ENCODE data around the gene SLC4A2.
A peak's percentile ranks its signal among the peaks of the same experiment; 100 is the strongest.

The SLC4A2 gene

GRCh38 chr7:151080522-151081169 is 21.3 kb downstream of the SLC4A2 start, which contains the start of gene FASTK:
TSS of gene FASTK (minus strand) at chr7:151080809. CDS start at chr7:151080766, 43 bp downstream.
- H3K36me3 Mint-ChIP-seq (ENCODE audit: low read depth) = peaks cover 73% of the 10 kb centered on the region
- H3K27ac Mint-ChIP-seq = peak within 1 kb of the TSS; percentile 89
- H3K9me3 Mint-ChIP-seq = no peaks in the 10 kb centered on the region
- intact Hi-C loops (cut with micrococcal nuclease) = loop anchor here (2.0 to 10.0 kb wide), 2 partner anchors 30 to 296 kb away; no protein-coding TSS in a partner anchor
- H3K4me3 Mint-ChIP-seq = peak within 1 kb of the TSS; percentile 86
- H3K27me3 Mint-ChIP-seq = no peaks in the 10 kb centered on the region
- peaks cover 65% of the 10 kb centered on the region for H3K4me1 Mint-ChIP-seq (ENCODE audit: low read depth)

- intact Hi-C loops (cut with micrococcal nuclease) = loop anchor here (2.0 to 10.0 kb wide), 2 partner anchors 29 to 297 kb away; no protein-coding TSS in a partner anchor
- Mint-ChIP-seq H3K27ac (peak overlapping the region; percentile 89), H3K9me3 (no peaks in the 10 kb centered on the region), H3K36me3 (ENCODE audit: low read depth) (peaks cover 65% of the 10 kb centered on the region), H3K27me3 (no peaks in the 10 kb centered on the region), H3K4me3 (peak overlapping the region; percentile 86), H3K4me1 (ENCODE audit: low read depth) (peaks cover 62% of the 10 kb centered on the region)
These were observed 22.0 kb downstream of the SLC4A2 start for GRCh38 chr7:151081170-151082101.

- Mint-ChIP-seq H3K4me3 (peak overlapping the region; percentile 95), H3K27ac (peak overlapping the region; percentile 89), H3K9me3 (no peaks in the 10 kb centered on the region), H3K4me1 (ENCODE audit: low read depth) (peaks cover 60% of the 10 kb centered on the region), H3K27me3 (no peaks in the 10 kb centered on the region), H3K36me3 (ENCODE audit: low read depth) (peaks cover 62% of the 10 kb centered on the region)
- intact Hi-C loops (cut with micrococcal nuclease) = loop anchor here (1.0 to 10.0 kb wide), 2 partner anchors 54 to 298 kb away; partner anchors contain the start of gene ABCB8
These were observed 23.0 kb downstream of the SLC4A2 start for GRCh38 chr7:151082141-151083070.

- Mint-ChIP-seq H3K4me1 (ENCODE audit: low read depth) (peaks cover 57% of the 10 kb centered on the region), H3K36me3 (ENCODE audit: low read depth) (peaks cover 61% of the 10 kb centered on the region), H3K9me3 (no peaks in the 10 kb centered on the region), H3K27me3 (no peaks in the 10 kb centered on the region), H3K4me3 (peak within 1 kb of the TSS; percentile 95), H3K27ac (peak within 1 kb of the TSS; percentile 89)
- intact Hi-C loops (cut with micrococcal nuclease) = loop anchor here (1.0 to 10.0 kb wide), 2 partner anchors 55 to 298 kb away; partner anchors contain the start of gene ABCB8
These were observed 23.9 kb downstream of the SLC4A2 start, which contains the start of gene TMUB1 for GRCh38 chr7:151083071-151083823. TSS of gene TMUB1 (minus strand) at chr7:151083493. CDS start at chr7:151082563, 930 bp downstream.

- peaks cover 58% of the 10 kb centered on the region for H3K4me1 Mint-ChIP-seq (ENCODE audit: low read depth)
- no peaks in the 10 kb centered on the region for H3K9me3 Mint-ChIP-seq
These were observed 24.4 kb downstream of the SLC4A2 start for GRCh38 chr7:151083824-151084160.

GRCh38 chr7:151085329-151085690 is 25.9 kb downstream of the SLC4A2 start:
- Mint-ChIP-seq H3K36me3 (ENCODE audit: low read depth) (peaks cover 60% of the 10 kb centered on the region), H3K9me3 (no peaks in the 10 kb centered on the region), H3K27ac (peak overlapping the region; percentile 86), H3K27me3 (no peaks in the 10 kb centered on the region), H3K4me1 (ENCODE audit: low read depth) (peaks cover 58% of the 10 kb centered on the region), H3K4me3 (peak overlapping the region; percentile 78)
- intact Hi-C loops (cut with micrococcal nuclease) = loop anchor here (10.0 kb wide), 1 partner anchor 301 kb away; no protein-coding TSS in a partner anchor

More at GRCh38 chr7:151083824-151084160, 24.4 kb downstream of the SLC4A2 start:
- Mint-ChIP-seq H3K27ac (peak overlapping the region; percentile 89), H3K4me3 (peak overlapping the region; percentile 95), H3K27me3 (no peaks in the 10 kb centered on the region), H3K36me3 (ENCODE audit: low read depth) (peaks cover 59% of the 10 kb centered on the region)
- intact Hi-C loops (cut with micrococcal nuclease) = loop anchor here (1.0 to 10.0 kb wide), 2 partner anchors 55 to 299 kb away; partner anchors contain the start of gene ABCB8

GRCh38 chr7:151085691-151086620 is 26.6 kb downstream of the SLC4A2 start, which contains the start of gene AGAP3:
TSS of gene AGAP3 (plus strand) at chr7:151086475. CDS start at chr7:151086742, 267 bp downstream.
- Mint-ChIP-seq H3K36me3 (ENCODE audit: low read depth) (peaks cover 60% of the 10 kb centered on the region), H3K27ac (peak within 1 kb of the TSS; percentile 96), H3K9me3 (no peaks in the 10 kb centered on the region), H3K27me3 (no peaks in the 10 kb centered on the region), H3K4me1 (ENCODE audit: low read depth) (peaks cover 63% of the 10 kb centered on the region), H3K4me3 (peak within 1 kb of the TSS; percentile 79)
- intact Hi-C loops (cut with micrococcal nuclease) = loop anchor here (2.0 to 10.0 kb wide), 2 partner anchors 27 to 301 kb away; partner anchors contain the start of gene SLC4A2

GRCh38 chr7:151086802-151087244 is 27.4 kb downstream of the SLC4A2 start:
- peaks cover 63% of the 10 kb centered on the region for H3K36me3 Mint-ChIP-seq (ENCODE audit: low read depth)
- H3K27ac Mint-ChIP-seq = peak overlapping the region; percentile 96
- peaks cover 66% of the 10 kb centered on the region for H3K4me1 Mint-ChIP-seq (ENCODE audit: low read depth)
- intact Hi-C loops (cut with micrococcal nuclease) = loop anchor here (2.0 to 10.0 kb wide), 2 partner anchors 28 to 302 kb away; partner anchors contain the start of gene SLC4A2
- H3K9me3 Mint-ChIP-seq = no peaks in the 10 kb centered on the region
- H3K4me3 Mint-ChIP-seq = peak overlapping the region; percentile 79
- no peaks in the 10 kb centered on the region for H3K27me3 Mint-ChIP-seq

GRCh38 chr7:151087245-151088018 is 28.0 kb downstream of the SLC4A2 start:
- peaks cover 64% of the 10 kb centered on the region for H3K36me3 Mint-ChIP-seq (ENCODE audit: low read depth)
- no peaks in the 10 kb centered on the region for H3K9me3 Mint-ChIP-seq
- H3K4me1 Mint-ChIP-seq (ENCODE audit: low read depth) = peaks cover 66% of the 10 kb centered on the region
- H3K27ac Mint-ChIP-seq = peak overlapping the region; percentile 96
- H3K27me3 Mint-ChIP-seq = no peaks in the 10 kb centered on the region
- peak overlapping the region; percentile 79 for H3K4me3 Mint-ChIP-seq
- intact Hi-C loops (cut with micrococcal nuclease) = loop anchor here (2.0 to 10.0 kb wide), 3 partner anchors 29 to 303 kb away; partner anchors contain the start of genes ABCB8 and SLC4A2

- H3K9me3 Mint-ChIP-seq = no peaks in the 10 kb centered on the region
- peak overlapping the region; percentile 79 for H3K4me3 Mint-ChIP-seq
- peaks cover 64% of the 10 kb centered on the region for H3K36me3 Mint-ChIP-seq (ENCODE audit: low read depth)
- no peaks in the 10 kb centered on the region for H3K27me3 Mint-ChIP-seq
- peak overlapping the region; percentile 96 for H3K27ac Mint-ChIP-seq
- intact Hi-C loops (cut with micrococcal nuclease) = loop anchor here (2.0 to 10.0 kb wide), 2 partner anchors 59 to 303 kb away; partner anchors contain the start of gene ABCB8
- peaks cover 65% of the 10 kb centered on the region for H3K4me1 Mint-ChIP-seq (ENCODE audit: low read depth)
These were observed 28.8 kb downstream of the SLC4A2 start for GRCh38 chr7:151088019-151088855.
